ENCODE results near the gene DICER1.

The DICER1 gene

GRCh38 chr14:95117937-95118721 is 39.2 kb downstream of the DICER1 start:
- no peak for DNase-seq (ENCODE audit: low read depth, low spot score)
- ChIA-PET CTCF (interaction anchor here (0.6 to 2.7 kb wide), 8 partner anchors 14 to 632 kb away, joined by 3 to 12 read pairs (median 3); no protein-coding TSS in a partner anchor), POLR2A (interaction anchor here (0.6 kb wide), 1 partner anchor 1134 kb away, joined by 3 read pairs; no protein-coding TSS in a partner anchor)
- TF ChIP-seq CTCF (IDR thresholded peaks at IDR 0.05; ENCODE audit: insufficient read depth, low read length, missing control alignments) = no peak
- no peak overlapping the region for H3K4me3 ChIP-seq (ENCODE audit: low read depth, low read length)

GRCh38 chr14:95113476-95113875 is 43.9 kb downstream of the DICER1 start:
- no peak for TF ChIP-seq CTCF (IDR thresholded peaks at IDR 0.05; ENCODE audit: insufficient read depth, low read length, missing control alignments)
- POLR2A ChIA-PET = no interaction called here
- no peak for DNase-seq (ENCODE audit: low read depth, low spot score)
- H3K4me3 ChIP-seq (ENCODE audit: low read depth, low read length) = no peak overlapping the region
- CTCF ChIA-PET = interaction anchor here (0.8 to 0.9 kb wide), 2 partner anchors 18 to 423 kb away, joined by 3 read pairs; no protein-coding TSS in a partner anchor

- DNase-seq (ENCODE audit: low read depth, low spot score) = no peak
- no peak for TF ChIP-seq CTCF (IDR thresholded peaks at IDR 0.05; ENCODE audit: insufficient read depth, low read length, missing control alignments)
- H3K4me3 ChIP-seq (ENCODE audit: low read depth, low read length) = no peak overlapping the region
- ChIA-PET CTCF (interaction anchor here (0.9 to 1.3 kb wide), 3 partner anchors 10 to 14 kb away, joined by 3 read pairs; no protein-coding TSS in a partner anchor), POLR2A (no interaction called here)
These were observed 45.7 kb downstream of the DICER1 start for GRCh38 chr14:95111507-95112164.

GRCh38 chr14:95110178-95110577 is 47.2 kb downstream of the DICER1 start:
- CTCF ChIA-PET = no interaction called here
- no peak for DNase-seq (ENCODE audit: low read depth, low spot score)
- H3K4me3 ChIP-seq (ENCODE audit: low read depth, low read length) = no peak overlapping the region
- no peak for TF ChIP-seq CTCF (IDR thresholded peaks at IDR 0.05; ENCODE audit: insufficient read depth, low read length, missing control alignments)
- POLR2A ChIA-PET = no interaction called here

- POLR2A ChIA-PET = no interaction called here
- CTCF ChIA-PET = interaction anchor here (1.1 to 2.2 kb wide), 3 partner anchors 8 to 254 kb away, joined by 3 to 9 read pairs (median 5); no protein-coding TSS in a partner anchor
- TF ChIP-seq CTCF (IDR thresholded peaks at IDR 0.05; ENCODE audit: insufficient read depth, low read length, missing control alignments) = no peak
- DNase-seq (ENCODE audit: low read depth, low spot score) = no peak
- no peak overlapping the region for H3K4me3 ChIP-seq (ENCODE audit: low read depth, low read length)
These were observed 49.6 kb downstream of the DICER1 start for GRCh38 chr14:95107711-95108110.

- no peak overlapping the region for H3K4me3 ChIP-seq (ENCODE audit: low read depth, low read length)
- CTCF ChIA-PET = interaction anchor here (1.1 to 2.2 kb wide), 4 partner anchors 8 to 255 kb away, joined by 3 to 9 read pairs (median 4); no protein-coding TSS in a partner anchor
- TF ChIP-seq CTCF (IDR thresholded peaks at IDR 0.05; ENCODE audit: insufficient read depth, low read length, missing control alignments) = no peak
- POLR2A ChIA-PET = no interaction called here
- DNase-seq (ENCODE audit: low read depth, low spot score) = no peak
These were observed 50.4 kb downstream of the DICER1 start for GRCh38 chr14:95106971-95107370.
